ENCODE measurements around the gene VAV2. TPM values are rescaled to one million over a fixed set of nuclear protein-coding genes. Genes with fewer than 3 reads are reported as not detected.
"Not testable (repeated sequence)": the region's sequence is repeated elsewhere in the genome, so short reads cannot be mapped to it uniquely, and the experiment has no call there.

Gene VAV2
- total RNA-seq, 6 experiments from 2014 or later: 17.6 to 24.5 (median 21.7) TPM

GRCh38 chr9:133747309-133747708 lies 244.8 kb downstream of the VAV2 start:
- peaks cover 20% of the 10 kb centered on the region; the same call in 1 of the 2 replicates for H3K27me3 Mint-ChIP-seq (ENCODE audit: insufficient read depth)
- TF ChIP-seq CTCF (IDR thresholded peaks at IDR 0.05): no peak

GRCh38 chr9:133744528-133744927 lies 247.6 kb downstream of the VAV2 start:
- H3K4me1 Mint-ChIP-seq (ENCODE audit: low read depth); H3K4me3 Mint-ChIP-seq; DNase-seq; H3K27ac Mint-ChIP-seq; H3K9me3 Mint-ChIP-seq; H3K36me3 Mint-ChIP-seq (ENCODE audit: low read depth): not testable (repeated sequence)
- peaks cover 19% of the 10 kb centered on the region for H3K27me3 Mint-ChIP-seq (ENCODE audit: insufficient read depth)

More at GRCh38 chr9:133747309-133747708, 244.8 kb downstream of the VAV2 start:
- no peak for DNase-seq
- Mint-ChIP-seq H3K4me1 (ENCODE audit: low read depth) (no peaks in the 10 kb centered on the region), H3K36me3 (ENCODE audit: low read depth) (no peaks in the 10 kb centered on the region), H3K27ac (no peak overlapping the region), H3K9me3 (no peaks in the 10 kb centered on the region), H3K4me3 (no peak overlapping the region)

GRCh38 chr9:133742849-133743444 lies 249.2 kb downstream of the VAV2 start:
- peak; percentile 100 for TF ChIP-seq CTCF (IDR thresholded peaks at IDR 0.05)
- Mint-ChIP-seq H3K27me3 (ENCODE audit: insufficient read depth) (peaks cover 22% of the 10 kb centered on the region), H3K36me3 (ENCODE audit: low read depth) (no peaks in the 10 kb centered on the region), H3K9me3 (no peaks in the 10 kb centered on the region), H3K4me1 (ENCODE audit: low read depth) (no peaks in the 10 kb centered on the region), H3K4me3 (no peak overlapping the region), H3K27ac (no peak overlapping the region)
- DNase-seq: peak; percentile 67

- TF ChIP-seq CTCF (IDR thresholded peaks at IDR 0.05): no peak
- H3K9me3 Mint-ChIP-seq: no peaks in the 10 kb centered on the region
- no peak overlapping the region for H3K27ac Mint-ChIP-seq
- no peak overlapping the region for H3K4me3 Mint-ChIP-seq
- H3K4me1 Mint-ChIP-seq (ENCODE audit: low read depth): no peaks in the 10 kb centered on the region
- H3K36me3 Mint-ChIP-seq (ENCODE audit: low read depth): no peaks in the 10 kb centered on the region
- no peak for DNase-seq
- peaks cover 22% of the 10 kb centered on the region for H3K27me3 Mint-ChIP-seq (ENCODE audit: insufficient read depth)
Observed at GRCh38 chr9:133742251-133742650, 249.9 kb downstream of the VAV2 start.

- no peak for TF ChIP-seq CTCF (IDR thresholded peaks at IDR 0.05)
- DNase-seq: no peak
- H3K4me3 Mint-ChIP-seq: no peak overlapping the region
- H3K9me3 Mint-ChIP-seq: no peaks in the 10 kb centered on the region
- H3K36me3 Mint-ChIP-seq (ENCODE audit: low read depth): no peaks in the 10 kb centered on the region
- peaks cover 20% of the 10 kb centered on the region for H3K27me3 Mint-ChIP-seq (ENCODE audit: insufficient read depth)
- H3K4me1 Mint-ChIP-seq (ENCODE audit: low read depth): no peaks in the 10 kb centered on the region
- H3K27ac Mint-ChIP-seq: no peak overlapping the region
Observed at GRCh38 chr9:133741716-133742115, 250.4 kb downstream of the VAV2 start.

- Mint-ChIP-seq H3K4me1 (ENCODE audit: low read depth) (no peaks in the 10 kb centered on the region), H3K4me3 (no peak overlapping the region), H3K27ac (no peak overlapping the region), H3K9me3 (no peaks in the 10 kb centered on the region), H3K27me3 (ENCODE audit: insufficient read depth) (peaks cover 18% of the 10 kb centered on the region), H3K36me3 (ENCODE audit: low read depth) (no peaks in the 10 kb centered on the region)
- no peak for TF ChIP-seq CTCF (IDR thresholded peaks at IDR 0.05)
- DNase-seq: no peak
Observed at GRCh38 chr9:133740911-133741310, 251.2 kb downstream of the VAV2 start.
